HEK293T (cell line): ENCODE measurements around the gene TMPRSS6.

ENCODE experiments used
- CTCF ChIA-PET: fragments of 350-600 bp; formaldehyde crosslinking; extraction: SDS; loops from one replicate; lab custom pipeline; 2021; ENCODE audit warnings: antibody characterized with exemption, inconsistent platforms; lab: Yijun Ruan, JAX
- POLR2A ChIA-PET: fragments of 350-600 bp; formaldehyde crosslinking; extraction: SDS; loops from one replicate; lab custom pipeline; 2020; ENCODE audit warnings: antibody characterized with exemption, inconsistent platforms; lab: Yijun Ruan, JAX
- DNase-seq: peaks from one replicate; pipeline ENCODE4 v3.0.0; 2012; ENCODE audit warnings: mixed read lengths; ENCODE audit errors: extremely low spot score
- ARNT ChIP-seq: fragments of 450-650 bp; IDR thresholded peaks from 2 replicates; pipeline ENCODE4 v1.6.1; 2017; ENCODE audit warnings: mild to moderate bottlenecking
- BHLHE40 ChIP-seq: fragments of 450-650 bp; IDR thresholded peaks from 2 replicates; pipeline ENCODE4 v1.6.1; 2016; ENCODE audit warnings: mild to moderate bottlenecking, moderate library complexity, borderline replicate concordance
- CTBP1 ChIP-seq: fragments of 450-650 bp; IDR thresholded peaks from 2 replicates; pipeline ENCODE4 v1.6.1; 2016; ENCODE audit warnings: borderline replicate concordance
- ELF4 ChIP-seq: fragments of 450-650 bp; IDR thresholded peaks from 2 replicates; pipeline ENCODE4 v1.6.1; 2017; ENCODE audit warnings: antibody characterized with exemption
- FOXA1 ChIP-seq: fragments of 450-650 bp; IDR thresholded peaks from 2 replicates; pipeline ENCODE4 v1.6.1; 2016; ENCODE audit warnings: mild to moderate bottlenecking
- FOXK2 ChIP-seq: fragments of 450-650 bp; IDR thresholded peaks from 2 replicates; pipeline ENCODE4 v1.6.1; 2016; ENCODE audit warnings: mild to moderate bottlenecking
- FOXM1 ChIP-seq: fragments of 450-650 bp; IDR thresholded peaks from 2 replicates; pipeline ENCODE4 v1.6.1; 2017; ENCODE audit warnings: mild to moderate bottlenecking, borderline replicate concordance
- HDGF ChIP-seq: fragments of 450-650 bp; IDR thresholded peaks from 2 replicates; pipeline ENCODE4 v1.6.1; 2017; ENCODE audit warnings: antibody characterized with exemption, borderline replicate concordance
- L3MBTL2 ChIP-seq: fragments of 450-650 bp; conservative IDR thresholded peaks from 2 replicates; pipeline ENCODE4 v1.6.1; 2016; ENCODE audit warnings: mild to moderate bottlenecking
- LEF1 ChIP-seq: fragments of 450-650 bp; IDR thresholded peaks from 2 replicates; pipeline ENCODE4 v1.6.1; 2017; ENCODE audit warnings: mild to moderate bottlenecking, borderline replicate concordance
- NFRKB ChIP-seq: fragments of 450-650 bp; IDR thresholded peaks from 2 replicates; pipeline ENCODE4 v1.6.1; 2016; ENCODE audit warnings: mild to moderate bottlenecking, moderate library complexity
- PKNOX1 ChIP-seq: fragments of 450-650 bp; IDR thresholded peaks from 2 replicates; pipeline ENCODE4 v1.6.1; 2016
- SP1 ChIP-seq: fragments of 450-650 bp; IDR thresholded peaks from 2 replicates; pipeline ENCODE4 v1.6.1; 2017
- SUZ12 ChIP-seq: fragments of 450-650 bp; IDR thresholded peaks from 2 replicates; pipeline ENCODE4 v1.6.1; 2016; ENCODE audit warnings: mild to moderate bottlenecking
- TARDBP ChIP-seq: fragments of 450-650 bp; IDR thresholded peaks from 2 replicates; pipeline ENCODE4 v1.6.1; 2016
- ZNF384 ChIP-seq: fragments of 450-650 bp; IDR thresholded peaks from 2 replicates; pipeline ENCODE4 v1.6.1; 2016

TMPRSS6 gene

GRCh38 chr22:37129866-37130441, 20.4 kb upstream of the TMPRSS6 start:
- CTCF ChIA-PET, result no interaction called here
- POLR2A ChIA-PET, result no interaction called here
- TF ChIP-seq HDGF, result no peak
- DNase-seq, result no peak

DNA sequence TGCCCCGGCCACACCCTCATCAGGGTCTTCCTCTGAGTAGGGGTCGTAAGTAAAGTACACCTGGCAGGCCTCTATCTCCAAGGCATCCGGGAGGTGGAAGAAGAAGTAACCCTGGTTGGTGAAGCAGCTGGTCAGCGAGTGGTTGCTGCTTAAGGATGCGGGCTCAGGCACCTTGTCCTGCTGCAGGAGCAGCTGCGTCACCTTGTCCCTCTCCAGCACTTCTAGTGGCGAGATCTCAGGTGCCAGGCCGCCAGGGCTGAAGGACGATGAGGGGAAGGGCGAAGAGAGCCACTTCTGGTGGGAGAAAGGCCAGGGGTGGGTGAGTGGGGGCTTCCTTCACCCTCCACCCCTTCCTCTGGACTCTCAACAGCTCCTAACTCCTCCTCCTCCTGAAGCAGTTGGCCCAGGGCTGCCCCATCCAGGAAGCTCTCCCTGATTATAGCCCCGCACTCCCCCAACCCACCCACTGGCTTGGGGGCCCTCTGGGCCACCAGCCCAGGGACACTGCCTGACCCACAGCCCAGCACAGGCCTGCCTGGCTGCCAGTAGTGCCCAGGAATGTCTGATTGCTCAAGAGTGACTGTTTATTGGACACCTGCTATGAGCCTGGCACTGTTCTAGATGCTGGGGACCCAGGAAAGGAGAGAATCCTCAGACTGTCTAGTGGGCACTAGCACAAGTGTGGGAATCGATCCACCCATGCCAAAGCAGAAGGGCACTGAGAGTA, 19.2 kb upstream of the TMPRSS6 start:
- ChIA-PET POLR2A (no interaction called here), CTCF (no interaction called here)
- TF ChIP-seq LEF1 (no peak), HDGF (no peak), ARNT (no peak), PKNOX1 (no peak), FOXK2 (no peak), FOXM1 (no peak), CTBP1 (no peak), L3MBTL2 (no peak), TARDBP (no peak), ZNF384 (no peak), SUZ12 (no peak), ELF4 (no peak), FOXA1 (no peak)
- no peak for DNase-seq

GRCh38 chr22:37127350-37127878, 17.9 kb upstream of the TMPRSS6 start:
- POLR2A ChIA-PET, result interaction anchor here (1.0 kb wide), 1 partner anchor 72 kb away, joined by 3 read pairs; no protein-coding TSS in a partner anchor
- CTCF ChIA-PET, result no interaction called here
- TF ChIP-seq FOXK2 (no peak), LEF1 (no peak), HDGF (no peak), NFRKB (no peak), TARDBP (no peak), SUZ12 (no peak), FOXM1 (no peak), ELF4 (no peak), BHLHE40 (no peak), FOXA1 (no peak), SP1 (no peak), ARNT (no peak), ZNF384 (no peak), L3MBTL2 (no peak), PKNOX1 (no peak), CTBP1 (no peak)
- no peak for DNase-seq

- DNase-seq, result peak; percentile 49
- CTCF ChIA-PET, result no interaction called here
- POLR2A ChIA-PET, result interaction anchor here (0.7 to 1.0 kb wide), 2 partner anchors 9 to 72 kb away, joined by 3 read pairs; no protein-coding TSS in a partner anchor
- no peak for TF ChIP-seq TARDBP
- TF ChIP-seq FOXA1, result no peak
- TF ChIP-seq LEF1, result no peak
- TF ChIP-seq HDGF, result no peak
- no peak for TF ChIP-seq ARNT
- no peak for TF ChIP-seq BHLHE40
- TF ChIP-seq SP1, result no peak
- no peak for TF ChIP-seq PKNOX1
- TF ChIP-seq SUZ12, result no peak
- TF ChIP-seq FOXK2, result no peak
- TF ChIP-seq L3MBTL2, result no peak
- TF ChIP-seq CTBP1, result no peak
- TF ChIP-seq ELF4, result no peak
- TF ChIP-seq ZNF384, result no peak
- TF ChIP-seq FOXM1, result no peak
Observed at GRCh38 chr22:37126882-37127281, 17.4 kb upstream of the TMPRSS6 start.

DNA sequence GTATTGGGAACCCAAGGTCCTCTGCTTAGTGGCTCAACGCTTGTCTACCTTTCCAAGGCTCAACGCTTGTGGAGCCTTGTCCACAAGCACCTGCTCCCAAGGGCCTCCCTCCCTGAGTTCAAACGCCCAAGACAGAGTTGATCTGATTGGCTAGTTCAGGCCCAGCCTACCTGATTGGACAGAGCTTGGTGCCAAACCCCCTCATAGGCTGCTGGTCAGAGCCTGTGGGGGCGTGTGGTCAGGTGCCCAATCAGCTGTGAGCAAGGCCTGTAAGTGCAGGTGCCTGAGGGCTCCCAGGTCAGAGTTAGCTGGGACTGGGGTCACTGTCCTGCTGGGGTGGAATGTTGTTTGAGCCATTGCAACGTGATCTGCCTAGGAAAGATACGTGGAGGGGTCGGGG, 16.9 kb upstream of the TMPRSS6 start:
- CTCF ChIA-PET, result no interaction called here
- no peak for DNase-seq
- TF ChIP-seq L3MBTL2 (no peak), PKNOX1 (no peak)
- POLR2A ChIA-PET, result interaction anchor here (0.7 to 1.0 kb wide), 2 partner anchors 9 to 73 kb away, joined by 3 read pairs; no protein-coding TSS in a partner anchor
